TTC549 (cell line): ENCODE measurements around the gene STRA8.
"Not testable (repeated sequence)": the region's sequence is repeated elsewhere in the genome, so short reads cannot be mapped to it uniquely, and the experiment has no call there.

Experiments
- FAIRE-seq: peaks from 2 replicates; lab custom pipeline; 2012; peaks lifted over from hg19 to GRCh38; lab: Jason Lieb, UNC

Gene STRA8

GRCh38 chr7:135205850-135206249 lies 27.8 kb upstream of the STRA8 start:
- no peak for FAIRE-seq

GRCh38 chr7:135206941-135207391 lies 26.7 kb upstream of the STRA8 start:
- no peak for FAIRE-seq

- no peak for FAIRE-seq
Measured at GRCh38 chr7:135207406-135208101, 26.1 kb upstream of the STRA8 start.

DNA sequence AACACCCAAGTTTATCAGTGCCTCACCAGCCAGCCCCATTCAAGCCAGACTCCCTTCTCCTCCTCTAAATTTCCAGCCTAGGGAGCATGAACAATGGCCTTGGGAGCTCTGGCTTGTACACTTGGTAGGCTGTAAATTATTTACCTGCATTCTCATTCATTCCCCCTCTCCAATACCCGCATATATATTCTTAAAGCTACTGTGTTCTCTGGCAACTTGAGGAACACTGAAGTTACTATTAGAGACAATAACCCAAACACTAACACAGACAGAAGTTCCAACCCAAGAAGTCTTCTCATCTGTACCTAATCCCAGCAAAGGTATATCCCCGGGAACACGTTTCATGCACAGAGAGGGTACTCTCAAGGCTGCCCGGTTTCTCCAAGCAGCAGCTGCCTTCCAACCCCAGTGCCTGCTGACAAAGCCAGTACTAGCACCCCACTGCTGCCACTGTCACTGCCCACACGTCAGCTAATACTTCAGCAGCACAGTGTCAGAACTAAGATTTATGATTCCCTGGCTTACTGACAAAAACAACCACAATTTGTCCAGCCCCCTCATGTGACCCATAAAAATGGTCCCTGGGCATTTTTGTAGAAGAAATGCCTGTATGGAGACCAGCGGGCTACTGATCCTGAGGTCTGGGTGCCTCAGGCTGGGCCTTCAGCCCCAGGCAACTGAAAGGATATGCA lies 25.4 kb upstream of the STRA8 start:
- no peak for FAIRE-seq

- FAIRE-seq, result no peak
Measured at GRCh38 chr7:135209225-135209834, 24.3 kb upstream of the STRA8 start.

DNA sequence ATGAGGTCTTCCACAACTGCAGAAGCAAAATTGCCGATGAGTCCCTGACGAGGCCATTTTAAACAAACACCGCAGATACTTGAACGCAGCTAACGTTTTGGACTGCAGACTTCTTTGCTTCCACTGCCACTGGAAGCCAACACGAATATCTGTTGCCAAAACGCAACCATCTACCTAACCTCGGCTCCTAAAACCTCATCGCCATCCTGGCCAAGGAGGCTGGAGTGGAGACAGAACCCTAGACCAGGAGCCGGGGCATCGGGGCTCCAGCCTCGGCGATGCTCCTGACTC lies 22.8 kb upstream of the STRA8 start:
- FAIRE-seq, result no peak

GRCh38 chr7:135211179-135211945 lies 22.3 kb upstream of the STRA8 start, which contains the start of gene WDR91:
WDR91 (minus strand) TSS chr7:135211526; CDS start chr7:135211502, 24 bp downstream.
- FAIRE-seq, result no peak

- not testable (repeated sequence) for FAIRE-seq
Measured at GRCh38 chr7:135211946-135212685, 21.5 kb upstream of the STRA8 start.

GRCh38 chr7:135213831-135214230 lies 19.8 kb upstream of the STRA8 start:
- FAIRE-seq, result no peak

GRCh38 chr7:135215180-135215579 lies 18.5 kb upstream of the STRA8 start:
- no peak for FAIRE-seq

- FAIRE-seq, result no peak
Measured at GRCh38 chr7:135215698-135216097, 17.9 kb upstream of the STRA8 start.

DNA sequence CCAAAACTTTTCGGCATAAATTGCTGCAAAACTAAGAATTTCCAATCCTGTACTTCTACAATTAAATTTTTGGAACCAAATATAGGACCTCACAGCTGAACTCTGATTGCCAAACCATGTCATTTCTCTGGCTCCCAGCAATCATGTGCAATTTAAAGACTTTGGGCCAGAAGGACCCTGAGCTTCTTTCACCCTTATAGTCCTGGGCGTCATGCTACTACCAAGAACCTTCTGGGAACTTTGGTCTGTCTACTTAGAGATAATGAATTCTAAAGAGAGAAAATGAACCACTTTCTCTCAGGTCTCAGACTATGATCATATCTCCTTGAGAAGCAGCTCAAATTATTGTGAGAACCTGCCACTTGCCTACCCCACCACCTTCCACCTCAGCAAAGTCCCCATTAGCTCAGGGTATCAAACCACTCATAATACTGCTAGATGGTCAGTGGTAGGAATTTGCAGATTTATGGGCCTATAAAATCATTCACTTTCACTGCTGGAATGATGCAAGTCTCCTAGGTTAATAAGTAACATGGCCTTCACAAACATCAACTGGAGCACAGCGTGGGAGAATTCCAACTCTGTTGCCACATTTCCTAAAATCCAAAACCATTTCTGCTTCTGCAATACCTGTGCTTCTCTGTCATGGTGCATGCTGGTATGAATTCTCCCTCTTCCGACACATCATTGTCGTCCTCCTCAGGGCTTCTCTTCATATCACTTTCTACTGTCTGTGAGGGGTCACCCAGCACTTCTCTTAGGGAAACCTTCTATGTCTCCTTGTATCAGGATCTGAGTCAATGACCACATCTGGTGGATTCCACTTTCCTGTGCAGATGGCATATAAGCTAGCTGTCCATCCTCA lies 15.8 kb upstream of the STRA8 start:
- no peak for FAIRE-seq

DNA sequence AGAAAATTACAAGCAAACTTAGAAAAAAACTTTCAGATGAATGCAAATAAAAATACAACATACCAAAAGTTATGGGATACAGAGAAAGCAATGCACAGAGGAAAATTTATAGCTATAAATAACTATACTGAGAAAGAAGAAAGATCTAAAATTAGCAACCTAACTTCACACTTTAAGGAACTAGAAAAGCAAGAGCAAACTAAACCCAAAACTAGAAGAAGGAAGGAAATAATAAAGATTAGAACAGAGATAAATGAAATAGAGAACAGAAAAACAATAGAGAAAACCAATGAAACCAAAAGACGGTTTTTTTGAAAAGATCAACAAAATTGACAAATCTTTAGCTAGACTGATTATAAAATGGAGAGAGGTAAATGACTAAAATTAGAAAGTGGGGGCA lies 9.6 kb upstream of the STRA8 start:
- FAIRE-seq, result no peak

- no peak for FAIRE-seq
Measured at GRCh38 chr7:135231686-135232085, 2.0 kb upstream of the STRA8 start.

- FAIRE-seq, result no peak
Measured at GRCh38 chr7:135232087-135232486, 1.6 kb upstream of the STRA8 start.

DNA sequence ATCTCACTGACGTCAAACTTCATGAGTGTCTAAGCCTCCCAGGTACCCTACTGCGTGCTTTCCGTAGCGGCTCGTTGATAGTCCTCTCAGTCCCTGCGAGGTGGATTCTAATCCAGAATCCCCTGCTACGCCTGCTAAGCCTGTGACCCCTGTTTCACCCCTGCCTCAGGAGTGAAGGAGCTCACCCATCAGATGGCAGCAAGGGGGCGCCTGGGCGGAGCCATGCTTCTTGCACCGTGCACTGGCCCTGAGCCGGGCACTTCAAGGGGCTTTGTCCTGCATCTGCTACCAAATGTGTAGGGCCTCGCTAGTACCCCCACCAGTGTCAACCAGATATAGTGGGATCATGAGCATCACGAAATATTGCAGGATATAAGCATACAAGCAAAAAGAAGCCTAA lies 918 bp upstream of the STRA8 start:
- FAIRE-seq, result no peak

DNA sequence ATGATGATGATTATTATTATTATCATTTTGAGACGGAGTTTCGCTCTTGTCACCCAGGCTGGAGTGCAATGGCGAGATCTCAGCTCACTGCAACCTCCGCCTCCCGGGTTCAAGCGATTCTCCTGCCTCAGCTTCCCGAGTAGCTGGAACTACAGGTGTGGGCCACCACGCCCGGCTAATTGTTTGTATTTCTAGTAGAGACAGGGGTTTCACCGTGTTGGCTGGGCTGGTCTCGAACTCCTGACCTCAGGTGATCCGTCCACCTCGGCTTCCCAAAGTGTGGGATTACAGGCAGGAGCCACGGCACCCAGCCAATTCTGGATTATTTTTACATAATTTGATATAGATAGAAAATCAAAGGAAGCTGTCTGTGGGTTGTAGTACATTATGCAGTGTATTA lies 457 bp downstream of the STRA8 start:
- FAIRE-seq, result not testable (repeated sequence)

DNA sequence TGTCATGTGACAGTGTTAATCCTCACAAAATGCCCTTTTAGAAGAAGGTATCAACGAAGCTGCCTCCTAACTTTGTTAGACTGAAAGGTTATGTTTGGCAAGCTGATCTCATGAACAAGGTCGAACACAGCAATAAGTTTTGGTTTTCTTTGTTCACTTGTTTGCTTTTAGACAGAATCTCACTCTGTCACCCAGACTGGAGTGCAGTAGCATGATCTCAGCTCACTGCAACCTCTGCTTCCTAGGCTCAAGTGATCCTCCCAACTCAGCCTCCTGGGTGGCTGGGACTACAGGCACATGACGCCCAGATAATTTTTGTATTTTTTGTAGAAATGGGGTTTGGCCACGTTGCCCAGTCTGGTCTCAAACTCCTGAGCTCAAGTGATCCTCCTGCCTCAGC lies 1.1 kb downstream of the STRA8 start:
- FAIRE-seq, result no peak

GRCh38 chr7:135235841-135236240 lies 2.2 kb downstream of the STRA8 start:
- FAIRE-seq, result no peak

- no peak for FAIRE-seq
Measured at GRCh38 chr7:135236727-135237126, 3.1 kb downstream of the STRA8 start.

GRCh38 chr7:135238112-135238744 lies 4.6 kb downstream of the STRA8 start:
- no peak for FAIRE-seq
